ENCODE measurements around the gene AP5S1. TPM values are rescaled to one million over a fixed set of nuclear protein-coding genes. Genes with fewer than 3 reads are reported as not detected.
A peak's percentile ranks its signal among the peaks of the same experiment; 100 is the strongest.

The AP5S1 gene
- total and polyA plus RNA-seq, 9 of the 15 experiments (the other 6 are each of a cell fraction or from before 2014, with no cell fraction given) = 2.6 to 8.8 (median 4.4) TPM

DNA sequence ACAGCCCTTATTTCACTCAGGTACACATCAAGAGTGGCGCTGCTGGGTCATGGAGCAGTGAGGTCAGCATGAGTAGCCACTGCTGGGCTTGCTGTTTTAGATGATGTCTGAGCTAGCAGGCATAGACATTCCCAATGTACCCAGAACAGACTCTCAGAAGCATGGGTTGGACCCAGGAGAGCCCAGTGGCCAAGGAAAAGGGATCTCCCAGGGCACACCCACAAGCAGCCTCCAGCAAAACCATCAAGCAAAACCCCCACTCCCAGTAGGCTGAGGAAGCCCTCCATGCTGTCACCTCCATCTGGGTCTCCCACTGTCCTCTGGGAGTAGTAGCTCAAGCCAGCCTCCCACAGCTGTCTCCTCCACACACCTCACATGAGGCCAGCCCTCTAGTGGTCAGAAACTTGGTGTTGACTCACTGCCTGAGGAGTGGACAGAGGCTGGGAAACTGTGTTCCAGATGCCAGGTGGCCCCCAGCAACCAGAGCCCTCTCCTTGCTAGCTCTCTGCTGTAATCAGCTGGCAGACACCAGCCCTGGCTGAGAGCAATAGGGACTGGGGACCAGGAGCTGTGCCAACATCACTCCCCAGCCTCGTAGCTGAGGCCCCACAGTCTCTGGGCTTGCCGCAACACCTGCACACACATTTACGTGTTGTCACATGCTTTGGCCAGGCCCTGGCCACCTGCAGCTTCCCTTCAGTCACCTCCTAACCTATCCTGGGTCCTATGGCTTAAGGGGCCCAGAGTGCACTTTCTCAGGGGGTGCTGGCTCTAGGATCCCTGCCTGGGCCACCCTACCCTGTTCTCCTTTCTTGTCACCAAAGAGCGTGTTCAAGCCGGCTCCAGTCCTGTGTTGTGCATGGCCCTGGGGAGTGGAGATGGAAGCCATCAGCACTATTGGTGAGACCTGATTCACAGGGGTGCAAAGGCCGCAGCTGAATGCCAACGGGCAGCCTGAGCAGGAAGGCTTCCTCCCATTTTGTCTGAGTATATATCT, 1.9 kb upstream of the AP5S1 start (continued):
- TF ChIP-seq ZBTB7A (IDR thresholded peaks at IDR 0.05; ENCODE audit: borderline replicate concordance, control insufficient read depth, low read depth, low read length) = peak; percentile 41; the same call in 1 of the 2 replicates
- TF ChIP-seq RAD21 (CRISPR knock-in tag; conservative IDR thresholded peaks at IDR 0.05 in 1 of 2, IDR thresholded peaks at IDR 0.05 in 1 of 2) = peak; percentile 43 to 59
- no peak for TF ChIP-seq NFE2 (IDR thresholded peaks at IDR 0.05; ENCODE audit: low read depth)
- TF ChIP-seq MAZ (CRISPR knock-in tag; conservative IDR thresholded peaks at IDR 0.05 in 1 of 2, IDR thresholded peaks at IDR 0.05 in 1 of 2) = 0 out of 4 replicates have a peak, but pooled peaks have one; percentile 20 to 41
- TF ChIP-seq, protein P1, sequence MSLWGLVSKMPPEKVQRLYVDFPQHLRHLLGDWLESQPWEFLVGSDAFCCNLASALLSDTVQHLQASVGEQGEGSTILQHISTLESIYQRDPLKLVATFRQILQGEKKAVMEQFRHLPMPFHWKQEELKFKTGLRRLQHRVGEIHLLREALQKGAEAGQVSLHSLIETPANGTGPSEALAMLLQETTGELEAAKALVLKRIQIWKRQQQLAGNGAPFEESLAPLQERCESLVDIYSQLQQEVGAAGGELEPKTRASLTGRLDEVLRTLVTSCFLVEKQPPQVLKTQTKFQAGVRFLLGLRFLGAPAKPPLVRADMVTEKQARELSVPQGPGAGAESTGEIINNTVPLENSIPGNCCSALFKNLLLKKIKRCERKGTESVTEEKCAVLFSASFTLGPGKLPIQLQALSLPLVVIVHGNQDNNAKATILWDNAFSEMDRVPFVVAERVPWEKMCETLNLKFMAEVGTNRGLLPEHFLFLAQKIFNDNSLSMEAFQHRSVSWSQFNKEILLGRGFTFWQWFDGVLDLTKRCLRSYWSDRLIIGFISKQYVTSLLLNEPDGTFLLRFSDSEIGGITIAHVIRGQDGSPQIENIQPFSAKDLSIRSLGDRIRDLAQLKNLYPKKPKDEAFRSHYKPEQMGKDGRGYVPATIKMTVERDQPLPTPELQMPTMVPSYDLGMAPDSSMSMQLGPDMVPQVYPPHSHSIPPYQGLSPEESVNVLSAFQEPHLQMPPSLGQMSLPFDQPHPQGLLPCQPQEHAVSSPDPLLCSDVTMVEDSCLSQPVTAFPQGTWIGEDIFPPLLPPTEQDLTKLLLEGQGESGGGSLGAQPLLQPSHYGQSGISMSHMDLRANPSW (CRISPR knock-in tag; IDR thresholded peaks at IDR 0.05) = no peak
- TF ChIP-seq HDAC8 (tag; IDR thresholded peaks at IDR 0.05) = no peak
- TF ChIP-seq, protein P2, sequence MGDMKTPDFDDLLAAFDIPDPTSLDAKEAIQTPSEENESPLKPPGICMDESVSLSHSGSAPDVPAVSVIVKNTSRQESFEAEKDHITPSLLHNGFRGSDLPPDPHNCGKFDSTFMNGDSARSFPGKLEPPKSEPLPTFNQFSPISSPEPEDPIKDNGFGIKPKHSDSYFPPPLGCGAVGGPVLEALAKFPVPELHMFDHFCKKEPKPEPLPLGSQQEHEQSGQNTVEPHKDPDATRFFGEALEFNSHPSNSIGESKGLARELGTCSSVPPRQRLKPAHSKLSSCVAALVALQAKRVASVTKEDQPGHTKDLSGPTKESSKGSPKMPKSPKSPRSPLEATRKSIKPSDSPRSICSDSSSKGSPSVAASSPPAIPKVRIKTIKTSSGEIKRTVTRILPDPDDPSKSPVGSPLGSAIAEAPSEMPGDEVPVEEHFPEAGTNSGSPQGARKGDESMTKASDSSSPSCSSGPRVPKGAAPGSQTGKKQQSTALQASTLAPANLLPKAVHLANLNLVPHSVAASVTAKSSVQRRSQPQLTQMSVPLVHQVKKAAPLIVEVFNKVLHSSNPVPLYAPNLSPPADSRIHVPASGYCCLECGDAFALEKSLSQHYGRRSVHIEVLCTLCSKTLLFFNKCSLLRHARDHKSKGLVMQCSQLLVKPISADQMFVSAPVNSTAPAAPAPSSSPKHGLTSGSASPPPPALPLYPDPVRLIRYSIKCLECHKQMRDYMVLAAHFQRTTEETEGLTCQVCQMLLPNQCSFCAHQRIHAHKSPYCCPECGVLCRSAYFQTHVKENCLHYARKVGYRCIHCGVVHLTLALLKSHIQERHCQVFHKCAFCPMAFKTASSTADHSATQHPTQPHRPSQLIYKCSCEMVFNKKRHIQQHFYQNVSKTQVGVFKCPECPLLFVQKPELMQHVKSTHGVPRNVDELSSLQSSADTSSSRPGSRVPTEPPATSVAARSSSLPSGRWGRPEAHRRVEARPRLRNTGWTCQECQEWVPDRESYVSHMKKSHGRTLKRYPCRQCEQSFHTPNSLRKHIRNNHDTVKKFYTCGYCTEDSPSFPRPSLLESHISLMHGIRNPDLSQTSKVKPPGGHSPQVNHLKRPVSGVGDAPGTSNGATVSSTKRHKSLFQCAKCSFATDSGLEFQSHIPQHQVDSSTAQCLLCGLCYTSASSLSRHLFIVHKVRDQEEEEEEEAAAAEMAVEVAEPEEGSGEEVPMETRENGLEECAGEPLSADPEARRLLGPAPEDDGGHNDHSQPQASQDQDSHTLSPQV (IDR thresholded peaks at IDR 0.05) = peak; percentile 83
- 0 out of 2 replicates have a peak, but pooled peaks have one; percentile 32 for TF ChIP-seq SMAD4 (CRISPR knock-in tag; conservative IDR thresholded peaks at IDR 0.05)
- TF ChIP-seq CBFA2T3 (IDR thresholded peaks at IDR 0.05) = 0 out of 2 replicates have a peak, but pooled peaks have one; percentile 25
- TF ChIP-seq FOSL1 (tag; conservative IDR thresholded peaks at IDR 0.05) = peak; percentile 57
- 0 out of 4 replicates have a peak, but pooled peaks of 1 of the 2 experiments have one; percentile 55 for TF ChIP-seq FOXA3 (CRISPR knock-in tag; conservative IDR thresholded peaks at IDR 0.05 in 1 of 2, IDR thresholded peaks at IDR 0.05 in 1 of 2)
- peak; percentile 73 to 85 (median 82) for TF ChIP-seq CTCF (IDR thresholded peaks at IDR 0.05 in 2 of 3, conservative IDR thresholded peaks at IDR 0.05 in 1 of 3; ENCODE audit: insufficient read depth in 2 of 3, low read depth in 1 of 3, low read length in 3 of 3)
- peak; percentile 54; the same call in 1 of the 2 replicates for TF ChIP-seq ZKSCAN1 (IDR thresholded peaks at IDR 0.05; ENCODE audit: low read depth, low read length)
- TF ChIP-seq, protein P3, sequence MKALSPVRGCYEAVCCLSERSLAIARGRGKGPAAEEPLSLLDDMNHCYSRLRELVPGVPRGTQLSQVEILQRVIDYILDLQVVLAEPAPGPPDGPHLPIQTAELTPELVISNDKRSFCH (CRISPR knock-in tag; IDR thresholded peaks at IDR 0.05) = no peak
- TF ChIP-seq, protein P3 (tag; IDR thresholded peaks at IDR 0.05) = peak; percentile 45; the same call in 1 of the 2 replicates

Data from K562 (cell line).